Smooth muscle cell (in vitro differentiated cells): ENCODE data around the gene CACNB2. TPM values are rescaled to one million over a fixed set of nuclear protein-coding genes. Genes with fewer than 3 reads are reported as not detected.
"Not testable (repeated sequence)": the region's sequence is repeated elsewhere in the genome, so short reads cannot be mapped to it uniquely, and the experiment has no call there.

Experiments
- DNase-seq: peaks from one replicate; lab custom pipeline; 2025; ENCODE audit not compliant: unreplicated experiment; lab: John Stamatoyannopoulos, UW
- H2AFZ ChIP-seq: fragments of 200-600 bp; sonication (generic); 2 replicates; pipeline ENCODE4 v1.6.0; 2016; ENCODE audit warnings: antibody characterized with exemption, low read depth, mild to moderate bottlenecking
- H3F3A ChIP-seq: fragments of 200-600 bp; sonication (generic); 2 replicates; pipeline ENCODE4 v1.6.0; 2017; ENCODE audit warnings: antibody characterized with exemption, low read depth
- H3K27ac ChIP-seq: fragments of 200-600 bp; sonication (generic); 2 replicates; pipeline ENCODE4 v1.5.1; 2016; ENCODE audit warnings: low read depth, mild to moderate bottlenecking
- H3K27me3 ChIP-seq: fragments of 200-600 bp; sonication (generic); 2 replicates; pipeline ENCODE4 v1.6.1; 2016; ENCODE audit warnings: low read depth, mild to moderate bottlenecking
- H3K36me3 ChIP-seq: fragments of 200-600 bp; sonication (generic); 2 replicates; pipeline ENCODE4 v1.5.1; 2016; ENCODE audit warnings: low read depth
- H3K4me1 ChIP-seq: fragments of 200-600 bp; sonication (generic); 2 replicates; pipeline ENCODE4 v1.5.1; 2016; ENCODE audit warnings: low read depth
- H3K4me2 ChIP-seq: fragments of 200-600 bp; sonication (generic); 2 replicates; pipeline ENCODE4 v1.6.0; 2016; ENCODE audit warnings: mild to moderate bottlenecking
- H3K4me3 ChIP-seq: fragments of 200-600 bp; sonication (generic); 2 replicates; pipeline ENCODE4 v1.5.1; 2016; ENCODE audit warnings: mild to moderate bottlenecking
- H3K79me2 ChIP-seq: fragments of 200-600 bp; sonication (generic); 2 replicates; pipeline ENCODE4 v1.6.0; 2016; ENCODE audit warnings: low read depth, mild to moderate bottlenecking
- H3K9ac ChIP-seq: fragments of 200-600 bp; sonication (generic); 2 replicates; pipeline ENCODE4 v1.6.0; 2016; ENCODE audit warnings: low read depth
- H3K9me3 ChIP-seq: fragments of 200-600 bp; sonication (generic); replicated peaks from 2 replicates; pipeline ENCODE4 v1.5.1; 2016; ENCODE audit warnings: low read depth
- H4K20me1 ChIP-seq: fragments of 200-600 bp; sonication (generic); 2 replicates; pipeline ENCODE4 v1.6.0; 2016; ENCODE audit warnings: low read depth
- WGBS: methylation state at CpG from one replicate; pipeline ENCODE4 v1.1.7; 2016; ENCODE audit warnings: low lambda C conversion rate; 5-methylcytosine and 5-hydroxymethylcytosine counted together
- polyA plus RNA-seq: library from polyadenylated mRNA; unstranded; fragments of >200 nt; fragmentation: Nextera tagmentation; extraction: Ambion mirVana; gene quantifications from 2 replicates; pipeline ENCODE4 v1.2.1, GENCODE V29; 2016
- total RNA-seq: library from RNA; depleted of rRNA; stranded (reverse); fragments of >200 nt; gene quantifications from 2 replicates; pipeline ENCODE4 v1.2.3, GENCODE V29; 2014
- TF ChIP-seq, protein P1 (sequence below): fragments of 200-600 bp; sonication (generic); IDR thresholded peaks from 2 replicates; pipeline ENCODE4 v1.5.1; 2017; ENCODE audit warnings: borderline replicate concordance, mild to moderate bottlenecking, antibody characterized with exemption; ENCODE audit not compliant: insufficient read depth, poor library complexity, severe bottlenecking

Gene CACNB2
- total and polyA plus RNA-seq, 2 experiments from 2014 or later: 0.04 to 1.1 TPM

DNA sequence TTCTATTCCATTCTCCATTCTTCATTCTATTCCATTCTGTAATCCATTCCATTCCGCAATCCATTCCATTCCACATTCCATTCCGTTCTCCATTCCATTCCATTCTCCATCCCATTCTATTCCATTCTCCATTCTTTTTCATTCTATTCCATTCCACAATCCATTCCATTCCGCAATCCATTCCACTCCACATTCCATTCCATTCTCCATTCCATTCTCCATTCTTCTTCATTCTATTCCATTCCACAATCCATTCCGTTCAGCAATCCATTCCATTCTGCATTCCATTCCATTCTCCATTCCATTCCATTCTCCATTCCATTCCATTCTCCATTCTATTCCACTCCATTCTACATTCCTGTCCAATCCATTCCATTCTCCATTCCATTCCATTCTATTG, 426.0 kb downstream of the CACNB2 start:
- no peak for DNase-seq
- H3K9me3 ChIP-seq: peaks cover 6% of the 10 kb centered on the region
- H3K27me3 ChIP-seq: no peaks in the 10 kb centered on the region
- no peaks in the 10 kb centered on the region for H3K4me1 ChIP-seq
- no peak overlapping the region for H3K27ac ChIP-seq
- H3K79me2 ChIP-seq: no peaks in the 10 kb centered on the region
- no peaks in the 10 kb centered on the region for H4K20me1 ChIP-seq
- H3K4me2 ChIP-seq: no peak overlapping the region
- no peaks in the 10 kb centered on the region for H3K36me3 ChIP-seq
- H2AFZ ChIP-seq: no peak overlapping the region
- TF ChIP-seq, protein P1, sequence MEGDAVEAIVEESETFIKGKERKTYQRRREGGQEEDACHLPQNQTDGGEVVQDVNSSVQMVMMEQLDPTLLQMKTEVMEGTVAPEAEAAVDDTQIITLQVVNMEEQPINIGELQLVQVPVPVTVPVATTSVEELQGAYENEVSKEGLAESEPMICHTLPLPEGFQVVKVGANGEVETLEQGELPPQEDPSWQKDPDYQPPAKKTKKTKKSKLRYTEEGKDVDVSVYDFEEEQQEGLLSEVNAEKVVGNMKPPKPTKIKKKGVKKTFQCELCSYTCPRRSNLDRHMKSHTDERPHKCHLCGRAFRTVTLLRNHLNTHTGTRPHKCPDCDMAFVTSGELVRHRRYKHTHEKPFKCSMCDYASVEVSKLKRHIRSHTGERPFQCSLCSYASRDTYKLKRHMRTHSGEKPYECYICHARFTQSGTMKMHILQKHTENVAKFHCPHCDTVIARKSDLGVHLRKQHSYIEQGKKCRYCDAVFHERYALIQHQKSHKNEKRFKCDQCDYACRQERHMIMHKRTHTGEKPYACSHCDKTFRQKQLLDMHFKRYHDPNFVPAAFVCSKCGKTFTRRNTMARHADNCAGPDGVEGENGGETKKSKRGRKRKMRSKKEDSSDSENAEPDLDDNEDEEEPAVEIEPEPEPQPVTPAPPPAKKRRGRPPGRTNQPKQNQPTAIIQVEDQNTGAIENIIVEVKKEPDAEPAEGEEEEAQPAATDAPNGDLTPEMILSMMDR: no peak
- no peak overlapping the region for H3K4me3 ChIP-seq
- no peak overlapping the region for H3K9ac ChIP-seq
- no peaks in the 10 kb centered on the region for H3F3A ChIP-seq
- 99% methylated on average over 4 of the region's 4 CpGs for WGBS

DNA sequence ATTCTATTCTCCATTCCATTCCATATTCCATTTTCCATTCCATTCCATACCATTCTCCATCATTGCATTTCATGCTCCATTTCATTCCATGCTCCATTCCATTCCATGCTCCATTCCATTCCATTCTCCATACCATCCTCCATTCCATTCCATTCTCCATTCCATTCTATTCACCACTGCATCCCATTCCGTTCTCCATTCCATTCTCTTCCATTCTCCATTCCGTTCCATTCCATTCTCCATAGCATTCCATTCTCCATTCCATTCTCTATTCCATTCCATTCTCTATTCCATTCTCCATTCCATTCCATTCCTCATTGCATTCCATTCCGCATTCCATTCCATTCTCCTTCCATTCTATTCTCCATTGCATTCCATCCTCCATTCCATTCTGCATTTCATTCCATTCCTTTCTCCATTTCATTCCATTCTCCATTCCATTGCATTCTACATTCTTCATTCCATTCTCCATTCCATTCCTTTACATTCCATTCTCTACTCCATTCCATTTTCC, 427.2 kb downstream of the CACNB2 start:
- H4K20me1 ChIP-seq: no peaks in the 10 kb centered on the region
- H3K4me2 ChIP-seq: no peak overlapping the region
- no peaks in the 10 kb centered on the region for H3K36me3 ChIP-seq
- TF ChIP-seq, protein P1: no peak
- H3K4me1 ChIP-seq: no peaks in the 10 kb centered on the region
- 97% methylated on average over 3 of the region's 3 CpGs for WGBS
- H2AFZ ChIP-seq: no peak overlapping the region
- no peaks in the 10 kb centered on the region for H3K79me2 ChIP-seq
- DNase-seq: no peak
- H3K27ac ChIP-seq: no peak overlapping the region
- no peaks in the 10 kb centered on the region for H3F3A ChIP-seq
- H3K9me3 ChIP-seq: peaks cover 6% of the 10 kb centered on the region
- no peak overlapping the region for H3K9ac ChIP-seq
- no peak overlapping the region for H3K4me3 ChIP-seq
- H3K27me3 ChIP-seq: no peaks in the 10 kb centered on the region

DNA sequence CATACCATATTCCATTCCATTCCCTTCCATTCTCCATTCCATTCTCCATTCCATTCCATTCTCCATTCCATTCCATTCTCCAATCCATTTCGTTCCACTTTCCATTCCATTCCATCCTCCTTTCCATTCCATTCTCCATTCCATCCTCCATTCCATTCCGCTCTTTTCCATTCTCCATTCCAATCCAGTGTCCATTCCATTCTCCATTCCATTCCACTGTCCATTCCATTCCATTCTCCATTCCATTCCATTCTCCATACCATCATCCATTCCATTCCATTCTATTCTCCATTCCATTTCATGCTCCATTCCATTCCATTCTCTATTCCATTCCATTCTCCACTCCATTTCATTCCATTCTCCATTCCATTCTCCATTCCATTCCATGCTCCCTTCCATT, 430.2 kb downstream of the CACNB2 start:
- 97% methylated on average over 2 of the region's 2 CpGs for WGBS
- not testable (repeated sequence) for H3K27ac ChIP-seq, H3K4me2 ChIP-seq, H3K27me3 ChIP-seq, H3K9me3 ChIP-seq, H3K9ac ChIP-seq, DNase-seq, H3K36me3 ChIP-seq, H3K79me2 ChIP-seq, H3K4me3 ChIP-seq, H3F3A ChIP-seq, H3K4me1 ChIP-seq, H2AFZ ChIP-seq, H4K20me1 ChIP-seq

DNA sequence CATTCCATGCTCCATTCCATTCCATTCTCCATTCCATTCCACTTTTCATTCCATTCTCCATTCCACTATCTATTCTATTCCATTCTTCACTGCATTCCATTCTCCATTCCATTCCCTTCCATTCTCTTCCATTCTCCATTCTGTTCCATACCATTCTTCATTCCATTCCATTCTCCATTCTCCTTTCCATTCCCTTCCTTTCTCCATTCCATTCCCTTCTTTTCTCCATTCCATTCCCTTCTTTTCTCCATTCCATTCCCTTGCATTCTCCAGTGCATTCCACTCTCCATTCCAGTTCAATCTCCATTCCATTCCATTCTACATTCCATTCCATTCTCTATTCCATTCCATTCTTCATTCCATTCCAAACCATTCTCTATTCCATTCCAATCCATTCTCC, 430.9 kb downstream of the CACNB2 start:
- Histone ChIP-seq H3K9ac (no peak overlapping the region), H3K9me3 (peaks cover 6% of the 10 kb centered on the region), H4K20me1 (no peaks in the 10 kb centered on the region), H3K36me3 (no peaks in the 10 kb centered on the region), H3K4me1 (no peaks in the 10 kb centered on the region), H3K79me2 (no peaks in the 10 kb centered on the region), H3K4me3 (no peak overlapping the region), H3F3A (no peaks in the 10 kb centered on the region), H3K4me2 (no peak overlapping the region), H2AFZ (no peak overlapping the region), H3K27ac (no peak overlapping the region), H3K27me3 (no peaks in the 10 kb centered on the region)
- TF ChIP-seq, protein P1: no peak
- no peak for DNase-seq
